Endodermal cell (in vitro differentiated cells): ENCODE data around the gene HLA-DPA1. TPM values are rescaled to one million over a fixed set of nuclear protein-coding genes. Genes with fewer than 3 reads are reported as not detected.

Experiments used
- DNase-seq: peaks from one replicate; pipeline ENCODE4 v3.0.0-alpha.2; 2017
- H3K27ac ChIP-seq: 2 replicates; pipeline ENCODE4 v1.5.1; 2013; ENCODE audit warnings: mild to moderate bottlenecking, low read depth, low read length, moderate library complexity
- H3K27me3 ChIP-seq: 2 replicates; pipeline ENCODE4 v1.6.1; 2013; ENCODE audit warnings: mild to moderate bottlenecking, low read length, moderate library complexity; ENCODE audit not compliant: insufficient read depth, control insufficient read depth, poor library complexity, severe bottlenecking
- H3K36me3 ChIP-seq: 2 replicates; pipeline ENCODE4 v1.7.0; 2013; ENCODE audit warnings: mild to moderate bottlenecking, low read length, moderate library complexity; ENCODE audit not compliant: control insufficient read depth, insufficient read depth
- H3K4me1 ChIP-seq: one replicate; pipeline ENCODE4 v1.7.0; 2013; ENCODE audit warnings: low read length; ENCODE audit not compliant: control insufficient read depth, insufficient read depth
- H3K4me3 ChIP-seq: 2 replicates; pipeline ENCODE4 v1.5.1; 2013; ENCODE audit warnings: mild to moderate bottlenecking, low read length, moderate library complexity
- H3K9ac ChIP-seq: 2 replicates; pipeline ENCODE4 v1.6.1; 2013; ENCODE audit warnings: mild to moderate bottlenecking, low read length, moderate library complexity; ENCODE audit not compliant: poor library complexity, severe bottlenecking; ENCODE audit errors: extremely low read depth
- H3K9me3 ChIP-seq: 2 replicates; pipeline ENCODE4 v1.6.1; 2013; ENCODE audit warnings: mild to moderate bottlenecking, low read length, moderate library complexity; ENCODE audit not compliant: control insufficient read depth
- H3K27ac Mint-ChIP-seq: 2 replicates; pipeline ENCODE4 v1.8.0; 2020; ENCODE audit warnings: mixed read lengths
- H3K27me3 Mint-ChIP-seq: 2 replicates; pipeline ENCODE4 v1.8.0; 2021; ENCODE audit warnings: mild to moderate bottlenecking, mixed read lengths; ENCODE audit not compliant: insufficient read depth
- H3K36me3 Mint-ChIP-seq: 2 replicates; pipeline ENCODE4 v1.8.0; 2020; ENCODE audit warnings: low read depth, mixed read lengths
- H3K4me1 Mint-ChIP-seq: 2 replicates; pipeline ENCODE4 v1.8.0; 2020; ENCODE audit warnings: mixed read lengths
- H3K4me3 Mint-ChIP-seq: 2 replicates; pipeline ENCODE4 v1.8.0; 2020; ENCODE audit warnings: mild to moderate bottlenecking, moderate library complexity, mixed read lengths
- H3K9me3 Mint-ChIP-seq: 2 replicates; pipeline ENCODE4 v1.8.0; 2020; ENCODE audit warnings: mild to moderate bottlenecking, mixed read lengths
- WGBS, 2 experiments: methylation state at CpG; one replicate each; pipeline versions ENCODE4 v1.1.5 to v1.1.7; 2013; ENCODE audit warnings: missing lambda C conversion rate in 2 of 2, mixed read lengths in 1 of 2; ENCODE audit not compliant: insufficient coverage in 1 of 2, insufficient read length in 1 of 2; 5-methylcytosine and 5-hydroxymethylcytosine counted together
- total RNA-seq, 2 donors: library from RNA; stranded (reverse); fragmentation: NEBNext Ultra II Directional in 1 of 2; extraction: Animal tissue kit (Norgen Biotek cat#: 25700) in 1 of 2; gene quantifications; 2 replicates in 1 of 2; 3 replicates in 1 of 2; pipeline ENCODE4 v1.2.1, GENCODE V29; 2021
- TF ChIP-seq, protein P1 (sequence below): fragments of 200-600 bp; sonication (generic); conservative IDR thresholded peaks from 2 replicates; pipeline ENCODE4 v1.5.0; 2021; ENCODE audit warnings: antibody characterized with exemption, mild to moderate bottlenecking

Gene HLA-DPA1
- total RNA-seq, 2 donors from 2014 or later: 1.7 to 1.9 TPM

DNA sequence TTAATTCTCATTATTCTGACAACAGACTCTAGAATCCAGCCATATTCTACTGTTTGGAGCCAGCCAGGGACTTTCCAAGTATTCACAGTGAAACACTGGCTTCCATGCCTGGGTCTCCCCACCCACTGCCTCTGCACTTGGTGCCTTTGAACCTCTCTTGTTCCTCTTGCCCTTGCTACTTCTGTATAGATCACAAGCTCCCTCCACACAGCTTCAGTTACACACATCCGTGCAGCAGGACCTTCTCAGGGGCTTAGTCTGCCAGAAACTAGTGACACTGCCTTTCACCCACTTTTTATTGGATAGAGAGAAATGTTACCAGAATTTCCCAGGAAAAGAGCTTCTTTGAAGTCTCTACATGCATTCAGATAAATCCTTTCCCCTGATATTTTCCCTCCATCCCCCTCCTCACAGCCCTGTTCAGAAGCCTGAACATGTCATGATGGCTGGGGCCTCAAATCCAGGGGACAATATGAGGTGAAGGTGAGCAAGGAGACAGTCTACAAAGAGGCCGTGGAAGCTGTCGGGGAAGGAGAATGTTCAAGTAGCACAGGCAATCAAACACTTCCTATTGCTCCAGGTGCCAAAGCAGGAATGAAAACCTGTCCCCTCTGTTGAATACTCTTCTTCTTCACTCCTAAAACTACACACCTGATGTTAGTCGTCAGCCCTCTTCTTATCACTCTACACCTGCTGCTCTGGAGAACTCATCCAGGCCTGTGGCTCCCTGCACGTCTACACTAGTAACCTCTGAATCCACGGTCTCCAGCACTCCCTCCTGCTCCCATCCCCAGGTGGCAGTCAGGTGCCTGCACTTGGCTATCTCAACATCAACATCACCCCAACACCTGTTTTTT lies 43.9 kb downstream of the HLA-DPA1 start:
- H3K27me3 Mint-ChIP-seq: peaks cover 35% of the 10 kb centered on the region
- no peak overlapping the region for H3K4me3 Mint-ChIP-seq
- H3K27ac ChIP-seq: no peak overlapping the region

DNA sequence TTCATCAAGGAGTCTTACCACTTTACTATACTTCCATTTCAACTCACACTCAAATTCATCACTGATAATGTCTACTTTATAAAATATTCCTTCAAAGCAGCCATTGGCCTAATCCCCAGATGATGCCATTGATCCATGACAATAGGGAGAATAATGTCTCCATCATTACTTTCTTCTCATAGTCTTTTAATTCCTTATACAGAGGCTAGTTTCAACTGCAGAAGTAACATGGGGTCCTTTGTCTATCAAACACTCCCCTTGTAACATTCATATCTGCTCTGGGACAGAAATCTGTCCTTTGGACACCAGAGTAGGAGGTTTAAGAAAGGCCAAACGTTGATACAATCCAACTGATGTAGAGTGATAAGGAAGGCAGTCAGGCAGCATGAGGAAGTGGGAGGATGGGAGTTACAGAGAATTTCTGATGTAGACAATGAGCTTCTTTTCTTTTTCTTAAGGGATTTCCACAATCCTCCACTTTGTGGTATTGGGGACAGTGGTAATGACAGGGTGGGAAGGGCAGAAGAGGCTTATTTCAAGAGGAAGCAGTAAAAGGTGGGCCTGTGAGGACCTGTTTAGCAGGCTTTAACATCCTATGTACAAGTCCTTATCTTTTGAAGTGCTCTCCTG lies 45.1 kb downstream of the HLA-DPA1 start:
- no peaks in the 10 kb centered on the region for H3K36me3 ChIP-seq
- H3K4me3 Mint-ChIP-seq: no peak overlapping the region
- H3K27me3 Mint-ChIP-seq: peaks cover 35% of the 10 kb centered on the region
- H3K36me3 Mint-ChIP-seq: no peaks in the 10 kb centered on the region
- no peak for DNase-seq
- no peak overlapping the region for H3K4me3 ChIP-seq
- peaks cover 27% of the 10 kb centered on the region for H3K27me3 ChIP-seq
- H3K27ac Mint-ChIP-seq: no peak overlapping the region
- H3K4me1 Mint-ChIP-seq: no peaks in the 10 kb centered on the region
- H3K4me1 ChIP-seq: no peaks in the 10 kb centered on the region
- 77% methylated on average over 1 of the region's 1 CpG; no CpG with 5 or more reads in 1 of the 2 experiments for WGBS, 2 experiments
- no peaks in the 10 kb centered on the region for H3K9me3 ChIP-seq
- H3K27ac ChIP-seq: no peak overlapping the region
- TF ChIP-seq, protein P1, sequence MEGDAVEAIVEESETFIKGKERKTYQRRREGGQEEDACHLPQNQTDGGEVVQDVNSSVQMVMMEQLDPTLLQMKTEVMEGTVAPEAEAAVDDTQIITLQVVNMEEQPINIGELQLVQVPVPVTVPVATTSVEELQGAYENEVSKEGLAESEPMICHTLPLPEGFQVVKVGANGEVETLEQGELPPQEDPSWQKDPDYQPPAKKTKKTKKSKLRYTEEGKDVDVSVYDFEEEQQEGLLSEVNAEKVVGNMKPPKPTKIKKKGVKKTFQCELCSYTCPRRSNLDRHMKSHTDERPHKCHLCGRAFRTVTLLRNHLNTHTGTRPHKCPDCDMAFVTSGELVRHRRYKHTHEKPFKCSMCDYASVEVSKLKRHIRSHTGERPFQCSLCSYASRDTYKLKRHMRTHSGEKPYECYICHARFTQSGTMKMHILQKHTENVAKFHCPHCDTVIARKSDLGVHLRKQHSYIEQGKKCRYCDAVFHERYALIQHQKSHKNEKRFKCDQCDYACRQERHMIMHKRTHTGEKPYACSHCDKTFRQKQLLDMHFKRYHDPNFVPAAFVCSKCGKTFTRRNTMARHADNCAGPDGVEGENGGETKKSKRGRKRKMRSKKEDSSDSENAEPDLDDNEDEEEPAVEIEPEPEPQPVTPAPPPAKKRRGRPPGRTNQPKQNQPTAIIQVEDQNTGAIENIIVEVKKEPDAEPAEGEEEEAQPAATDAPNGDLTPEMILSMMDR: no peak
- no peaks in the 10 kb centered on the region for H3K9me3 Mint-ChIP-seq
- H3K9ac ChIP-seq: no peak overlapping the region

More for the DNA sequence above, 43.9 kb downstream of the HLA-DPA1 start:
- Mint-ChIP-seq H3K4me1 (no peaks in the 10 kb centered on the region), H3K27ac (no peak overlapping the region), H3K9me3 (no peaks in the 10 kb centered on the region), H3K36me3 (no peaks in the 10 kb centered on the region)
- Histone ChIP-seq H3K9ac (no peak overlapping the region), H3K27me3 (peaks cover 27% of the 10 kb centered on the region), H3K4me1 (no peaks in the 10 kb centered on the region), H3K36me3 (no peaks in the 10 kb centered on the region), H3K9me3 (peaks cover 3% of the 10 kb centered on the region), H3K4me3 (no peak overlapping the region)
- WGBS, 2 experiments: 70 to 81% methylated on average over 3 to 6 of the region's 6 CpGs
- no peak for DNase-seq
- TF ChIP-seq, protein P1: peak; percentile 29

DNA sequence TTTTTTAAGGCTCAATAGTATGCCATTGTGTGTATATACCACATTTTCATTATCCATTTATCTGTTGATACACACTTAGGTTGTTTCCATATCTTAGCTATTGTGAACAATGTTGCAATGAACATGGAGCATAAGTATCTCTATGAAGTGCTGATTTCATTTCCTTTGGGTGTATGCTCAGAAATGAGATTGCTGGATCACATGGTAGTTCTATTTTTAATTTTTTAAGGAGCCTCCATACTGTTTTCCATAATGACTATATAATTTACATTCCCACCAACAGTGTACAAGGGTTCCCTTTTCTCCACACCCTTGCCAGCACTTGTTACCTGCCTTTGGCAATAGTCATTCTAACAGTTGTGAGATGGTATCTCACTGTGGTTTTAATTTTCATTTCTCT lies 48.9 kb downstream of the HLA-DPA1 start:
- Mint-ChIP-seq H3K27ac (no peak overlapping the region), H3K36me3 (no peaks in the 10 kb centered on the region), H3K4me1 (no peaks in the 10 kb centered on the region), H3K27me3 (peaks cover 22% of the 10 kb centered on the region), H3K9me3 (no peaks in the 10 kb centered on the region), H3K4me3 (no peak overlapping the region)
- H3K9ac ChIP-seq: no peak overlapping the region
- no peak overlapping the region for H3K27ac ChIP-seq
- H3K36me3 ChIP-seq: no peaks in the 10 kb centered on the region
- TF ChIP-seq, protein P1: no peak
- peaks cover 31% of the 10 kb centered on the region for H3K27me3 ChIP-seq
- H3K4me1 ChIP-seq: no peaks in the 10 kb centered on the region
- no peak for DNase-seq
- no peaks in the 10 kb centered on the region for H3K9me3 ChIP-seq
- H3K4me3 ChIP-seq: no peak overlapping the region
